GM21529 (cell line): ENCODE results near the gene WSCD2.

ENCODE experiments used
- ATAC-seq: cut with Tn5 transposase; IDR thresholded peaks from one replicate; pipeline ENCODE4 v1.9.1; 2021; ENCODE audit not compliant: unreplicated experiment

WSCD2 gene

GRCh38 chr12:108297895-108298760 lies 169.0 kb downstream of the WSCD2 start:
- ATAC-seq: peak; percentile 71

- no peak for ATAC-seq
Measured at GRCh38 chr12:108298761-108299275, 169.7 kb downstream of the WSCD2 start.

- no peak for ATAC-seq
Measured at GRCh38 chr12:108299516-108299915, 170.4 kb downstream of the WSCD2 start.
